ENCODE data around the gene FBXL4.
A peak's percentile ranks its signal among the peaks of the same experiment; 100 is the strongest.

FBXL4 gene

DNA sequence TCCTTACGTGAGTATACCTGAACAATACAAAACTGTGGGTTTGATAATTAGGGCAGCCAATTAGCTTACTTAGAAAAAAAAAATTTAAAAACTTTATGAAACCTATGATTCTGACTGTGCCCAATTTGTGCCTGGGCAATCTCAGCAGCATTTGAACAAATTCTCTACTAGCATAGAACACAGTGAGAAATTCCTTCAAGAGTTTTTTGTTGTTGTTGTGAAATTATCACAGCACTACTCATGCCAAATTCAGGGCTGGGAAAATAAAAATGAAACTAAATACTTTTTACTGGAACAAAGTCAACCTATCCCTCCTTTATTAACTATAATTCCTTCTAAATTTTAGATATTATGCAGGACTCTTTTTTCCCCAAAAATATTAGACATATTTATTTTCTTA lies 70.5 kb downstream of the FBXL4 start:
- no peak for DNase-seq

GRCh38 chr6:98875375-98875774 lies 72.4 kb downstream of the FBXL4 start:
- no peak for DNase-seq

DNA sequence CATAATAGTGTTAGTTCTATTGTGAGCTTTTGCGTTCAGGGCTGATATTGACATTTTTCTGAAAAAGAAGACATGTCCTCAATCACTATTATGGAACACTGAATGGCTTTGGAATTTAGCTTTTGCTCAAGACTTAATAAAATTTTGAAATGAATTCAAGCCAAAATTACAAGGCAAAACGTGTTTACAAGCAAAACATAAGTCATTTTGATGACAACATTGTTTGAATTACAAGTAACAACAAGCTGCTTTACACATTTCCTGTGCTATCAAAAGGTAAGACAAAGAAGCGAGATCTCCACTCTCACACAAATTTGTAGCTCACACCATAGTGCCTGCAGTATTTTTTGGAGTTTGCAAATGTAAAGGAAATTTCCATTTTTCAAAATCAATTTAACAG lies 75.9 kb downstream of the FBXL4 start:
- DNase-seq = no peak

- DNase-seq = no peak
Measured at GRCh38 chr6:98871057-98871456, 76.7 kb downstream of the FBXL4 start.

GRCh38 chr6:98864497-98864896 lies 83.2 kb downstream of the FBXL4 start:
- DNase-seq = no peak

DNA sequence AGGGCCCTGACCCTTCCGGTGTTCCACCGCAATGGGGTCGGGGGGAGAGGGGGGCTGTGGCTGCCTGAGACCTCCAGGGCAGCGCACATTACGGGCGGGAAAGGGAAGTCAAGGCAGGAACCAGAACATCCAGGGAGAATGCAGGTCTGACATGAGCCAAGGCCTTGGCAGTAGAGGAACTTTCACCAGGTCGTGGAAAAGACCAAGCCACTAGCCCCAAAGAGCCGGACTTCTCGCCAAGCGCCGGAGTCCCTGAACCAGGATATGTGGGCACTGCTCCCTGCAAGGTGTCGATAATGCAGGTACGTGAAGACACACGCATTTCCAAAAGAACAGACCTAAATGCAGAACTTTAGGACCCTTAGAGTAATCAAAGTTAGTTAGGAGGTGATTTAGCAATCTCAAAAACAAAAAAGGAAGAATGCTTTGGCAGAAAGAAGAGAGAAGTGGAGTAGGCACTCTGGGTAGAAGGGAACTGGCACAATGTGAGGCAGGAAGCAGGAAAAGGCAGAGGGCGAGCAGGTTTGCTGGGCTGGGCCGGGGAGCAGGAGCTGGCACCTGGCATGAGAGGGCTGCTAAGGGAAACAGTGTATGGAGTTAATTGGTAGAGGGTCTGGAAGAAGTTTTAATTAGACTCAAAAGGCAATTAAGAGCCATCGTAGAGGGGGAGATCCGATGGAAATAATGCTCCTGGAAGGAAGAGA lies 99.1 kb downstream of the FBXL4 start:
- DNase-seq = no peak

DNA sequence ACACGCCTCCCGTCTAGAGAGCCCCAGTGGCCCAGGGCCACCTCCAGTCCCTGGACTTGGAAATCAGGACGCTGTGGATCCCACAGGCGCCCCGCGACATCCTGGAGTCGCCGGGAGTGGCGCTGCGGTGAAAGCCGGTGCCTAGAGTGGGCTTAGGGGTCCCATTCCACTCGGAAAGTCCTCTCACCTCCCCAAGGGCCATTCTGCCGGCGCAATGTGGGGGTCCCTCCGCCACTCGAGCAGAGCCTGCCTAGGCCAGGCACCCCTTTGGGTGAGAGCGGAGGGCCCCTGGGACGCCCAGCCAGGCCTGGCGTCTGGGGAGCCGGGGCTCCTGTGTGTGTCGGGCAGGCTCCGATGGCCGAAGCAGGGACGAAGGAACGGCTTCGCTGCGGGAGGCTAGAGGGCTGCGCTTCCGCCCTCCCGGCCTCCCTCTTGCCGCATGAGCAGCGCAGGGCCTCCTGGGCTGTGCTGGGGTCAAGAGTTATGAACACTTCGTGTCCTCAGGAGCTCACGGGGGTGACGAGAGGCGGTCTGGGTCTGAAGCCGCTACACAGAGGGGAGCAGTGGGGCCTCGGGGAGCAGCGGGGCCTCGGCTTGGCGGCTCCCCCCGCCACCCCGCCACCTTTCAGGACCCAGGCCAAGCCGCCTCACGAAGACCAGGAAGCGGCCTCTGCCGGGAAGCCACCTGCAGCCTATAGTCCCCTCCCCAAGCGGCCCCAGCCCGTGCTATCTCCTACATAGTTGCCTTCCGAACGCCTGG lies 99.8 kb downstream of the FBXL4 start:
- DNase-seq = no peak

GRCh38 chr6:98847416-98847778 lies 100.3 kb downstream of the FBXL4 start:
- DNase-seq = no peak

DNA sequence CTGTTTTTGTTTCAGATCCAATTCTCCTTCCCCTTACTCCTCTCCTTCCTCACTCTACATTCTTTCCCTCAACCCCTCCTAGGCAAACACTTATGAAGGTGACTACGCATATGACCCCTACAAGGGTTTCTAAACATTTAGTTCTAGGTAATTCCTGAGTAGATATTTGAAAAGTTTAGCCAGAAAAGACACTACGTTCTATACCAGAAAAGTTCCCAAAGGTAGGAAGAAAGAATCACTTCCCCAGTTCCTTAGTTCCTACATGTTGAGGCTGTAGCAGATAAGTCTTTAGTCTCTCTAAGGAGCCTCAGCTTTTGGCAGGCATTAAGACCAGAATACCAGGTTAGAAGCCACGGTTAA lies 101.7 kb downstream of the FBXL4 start:
- no peak for DNase-seq

GRCh38 chr6:98845211-98846020 lies 102.3 kb downstream of the FBXL4 start:
- DNase-seq = peak; percentile 93

DNA sequence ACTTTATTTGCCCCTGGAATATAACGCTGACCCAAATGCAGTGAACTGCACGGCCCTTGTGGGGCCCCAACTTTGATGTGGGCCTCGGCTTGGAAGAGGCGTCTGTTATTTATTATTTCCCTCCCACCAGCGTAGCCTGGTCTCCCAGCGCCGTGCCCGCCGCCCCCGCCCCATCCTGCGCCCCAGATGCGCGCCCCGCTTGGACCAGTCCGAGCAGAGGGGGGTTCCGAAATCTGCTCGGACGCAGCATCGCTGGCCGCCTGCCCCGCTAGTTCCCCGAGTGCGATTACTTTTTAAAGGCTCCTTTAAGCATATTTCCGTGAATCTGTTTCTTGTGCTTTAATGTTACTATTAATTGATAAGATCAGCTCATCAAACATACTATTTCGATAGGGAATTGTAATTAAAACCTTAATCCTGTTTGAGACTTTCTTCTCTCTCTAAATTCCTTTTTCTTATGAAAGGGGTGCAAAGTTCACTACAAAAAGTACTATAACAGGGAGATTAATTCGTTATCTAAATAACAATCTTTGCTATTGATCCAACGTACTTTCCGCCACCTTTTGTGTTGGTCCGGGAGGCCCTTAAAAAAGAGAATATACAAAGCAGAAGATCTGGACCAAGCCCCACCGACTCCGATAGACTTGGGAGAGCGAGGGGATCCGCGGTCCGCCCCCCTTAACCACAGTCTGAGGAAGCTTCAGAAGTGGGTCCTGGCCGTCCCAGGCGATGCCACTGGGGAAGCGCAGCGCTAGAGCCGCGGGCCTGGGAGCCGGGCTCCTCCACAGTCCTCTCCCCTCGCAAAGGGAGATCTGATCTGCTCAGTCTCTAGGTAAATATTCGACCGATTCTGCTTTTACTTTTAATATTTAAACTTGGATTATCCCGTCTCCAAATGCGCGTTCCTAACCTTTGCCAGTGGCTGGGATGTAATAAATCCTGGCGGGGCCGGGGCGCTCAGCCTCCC lies 103.2 kb downstream of the FBXL4 start:
- no peak for DNase-seq

GRCh38 chr6:98843271-98844243 lies 104.2 kb downstream of the FBXL4 start:
- peak; percentile 59 for DNase-seq

GRCh38 chr6:98842342-98843180 lies 105.2 kb downstream of the FBXL4 start:
- peak; percentile 54 for DNase-seq

DNA sequence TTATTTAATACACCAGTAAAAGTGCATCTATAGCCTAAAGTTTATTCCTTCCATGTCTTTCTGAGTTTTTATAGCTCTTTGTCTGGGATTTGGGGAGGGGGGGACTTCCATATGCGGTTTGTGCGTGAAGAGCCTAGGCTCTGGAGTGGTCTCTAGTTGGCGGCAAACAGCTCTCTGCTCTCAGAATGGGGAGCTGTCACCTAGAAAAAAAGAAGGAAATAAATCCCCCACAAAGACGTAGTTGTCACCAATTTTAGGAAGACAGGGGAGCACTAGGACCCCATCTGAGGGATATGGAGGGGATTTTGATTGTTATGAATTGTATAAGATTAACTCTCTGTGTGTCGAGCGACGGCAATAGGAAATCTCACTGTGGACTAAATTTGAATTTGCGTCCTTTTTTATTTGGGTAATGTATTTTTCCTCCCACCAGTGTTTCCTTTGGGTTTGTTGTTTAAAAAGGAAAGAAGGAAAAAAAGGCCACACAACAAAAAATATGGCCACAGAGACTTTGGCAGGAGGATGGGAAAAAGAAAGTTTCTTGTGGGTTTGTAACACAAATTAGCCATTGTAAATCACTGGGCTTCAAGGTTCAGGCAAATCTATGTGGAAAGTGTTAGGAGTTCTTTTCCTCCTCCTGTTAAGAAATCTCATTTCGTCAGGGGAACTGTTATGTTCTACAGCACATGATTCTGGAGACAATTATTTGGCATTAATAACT lies 106.0 kb downstream of the FBXL4 start:
- DNase-seq = peak; percentile 33

DNA sequence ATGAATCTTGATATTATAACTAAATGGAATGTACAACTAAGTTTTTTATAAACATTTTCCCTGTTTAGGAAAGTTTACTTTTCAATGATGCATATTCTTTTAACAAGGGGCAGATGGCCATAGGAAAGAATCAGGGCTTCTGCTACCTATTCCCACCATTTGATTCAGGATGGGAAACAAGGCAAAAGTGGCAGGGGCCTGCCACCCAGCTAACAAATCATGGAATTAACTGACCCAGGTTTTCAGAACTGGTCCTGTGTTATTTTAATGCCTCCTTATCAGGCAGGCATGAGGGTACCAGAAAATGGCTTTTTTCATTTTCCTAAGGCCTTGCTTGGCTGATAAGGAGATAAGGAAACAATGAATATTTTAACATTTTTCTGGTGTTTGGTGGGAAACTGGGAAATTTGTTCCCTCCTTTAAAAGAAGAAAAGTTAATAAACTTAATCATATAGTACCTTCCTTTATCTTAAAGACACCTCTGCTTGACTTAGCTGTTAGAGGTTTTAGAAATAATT lies 106.7 kb downstream of the FBXL4 start:
- peak; percentile 49 for DNase-seq

DNA sequence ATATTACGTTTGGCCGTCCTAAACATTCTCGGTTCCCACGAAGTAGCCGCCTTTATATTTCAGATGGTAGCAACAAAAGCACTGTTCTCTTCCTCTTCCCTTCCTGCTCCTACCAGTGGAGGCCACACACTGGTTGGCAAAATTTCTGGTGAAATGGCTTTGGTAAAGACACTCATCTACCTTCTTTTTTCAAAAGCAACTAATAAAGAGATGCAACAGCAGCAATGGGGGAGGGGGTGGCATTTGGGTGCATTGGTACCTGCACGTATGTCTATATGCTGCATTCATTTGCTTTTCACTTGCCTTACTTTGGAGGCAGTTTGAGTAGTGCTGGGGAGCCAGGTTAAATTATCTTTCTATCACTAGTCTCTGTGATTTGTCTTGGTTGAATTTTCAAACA lies 107.4 kb downstream of the FBXL4 start:
- DNase-seq = peak; percentile 54

DNA sequence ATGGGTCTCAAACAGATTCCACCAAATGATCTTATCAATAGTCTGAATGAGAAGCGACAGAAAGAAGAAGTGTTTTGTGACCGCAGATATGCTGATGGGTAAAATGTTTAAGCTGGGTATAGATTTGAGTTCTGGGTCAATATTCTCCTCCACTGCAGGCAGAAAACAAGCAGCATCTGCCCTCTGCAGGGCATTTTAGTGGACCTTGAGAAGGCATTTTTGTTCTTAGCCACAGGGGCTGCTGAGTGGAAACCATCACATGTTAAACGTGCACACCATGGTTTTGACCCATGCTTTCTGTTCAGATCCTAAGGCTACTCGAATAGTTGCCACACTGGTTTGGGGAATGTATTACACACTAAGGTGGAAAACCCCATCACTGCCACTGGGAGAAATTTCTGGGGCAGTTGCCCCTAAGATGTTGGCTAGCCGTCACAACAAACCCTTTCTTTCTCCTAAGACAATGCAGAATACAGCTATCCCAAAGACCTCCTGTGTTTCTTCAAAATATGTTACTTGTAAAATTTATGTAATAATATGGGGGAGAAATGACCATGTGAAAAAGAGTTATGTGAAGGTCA lies 107.9 kb downstream of the FBXL4 start:
- peak; percentile 79 for DNase-seq

- DNase-seq = no peak
Measured at GRCh38 chr6:98838975-98839374, 108.8 kb downstream of the FBXL4 start.

- DNase-seq = peak; percentile 39
Measured at GRCh38 chr6:98838032-98838431, 109.7 kb downstream of the FBXL4 start.

All from midbrain (tissue), 1 donor.